H9 (cell line): Measurements from ENCODE around the gene AVL9. TPM values are rescaled to one million over a fixed set of nuclear protein-coding genes. Genes with fewer than 3 reads are reported as not detected.

Source experiments
- DNase-seq: peaks from one replicate; pipeline ENCODE4 v3.0.0-alpha.2; 2017
- H2AFZ ChIP-seq: one replicate; pipeline ENCODE4 v1.6.1; 2013; ENCODE audit warnings: mild to moderate bottlenecking, low read length, control low read depth, moderate library complexity
- H2AK5ac ChIP-seq: 2 replicates; pipeline ENCODE4 v1.6.1; 2013; ENCODE audit warnings: low read length, control low read depth, mixed read lengths; ENCODE audit not compliant: insufficient read length
- H2BK120ac ChIP-seq: one replicate; pipeline ENCODE4 v1.6.1; 2013; ENCODE audit warnings: low read depth, mild to moderate bottlenecking, low read length, control low read depth, inconsistent platforms; ENCODE audit not compliant: poor library complexity, severe bottlenecking
- H2BK12ac ChIP-seq: 2 replicates; pipeline ENCODE4 v1.6.1; 2013; ENCODE audit warnings: low read length, control low read depth, mixed read lengths, low read depth; ENCODE audit not compliant: insufficient read length
- H2BK15ac ChIP-seq: 2 replicates; pipeline ENCODE4 v1.6.1; 2013; ENCODE audit warnings: low read depth, low read length, control low read depth
- H2BK20ac ChIP-seq: one replicate; pipeline ENCODE4 v1.6.1; 2013; ENCODE audit warnings: low read depth, mild to moderate bottlenecking, low read length, control low read depth, inconsistent platforms; ENCODE audit not compliant: poor library complexity, severe bottlenecking
- H2BK5ac ChIP-seq: 2 replicates; pipeline ENCODE4 v1.6.1; 2013; ENCODE audit warnings: low read length, control low read depth, mixed read lengths; ENCODE audit not compliant: insufficient read length
- H3K14ac ChIP-seq: 2 replicates; pipeline ENCODE4 v1.6.1; 2013; ENCODE audit warnings: low read length, control low read depth; ENCODE audit not compliant: insufficient read depth
- H3K18ac ChIP-seq: 2 replicates; pipeline ENCODE4 v1.6.1; 2013; ENCODE audit warnings: low read depth, mild to moderate bottlenecking, mixed read lengths, low read length, control low read depth; ENCODE audit not compliant: insufficient read length
- H3K23ac ChIP-seq: 2 replicates; pipeline ENCODE4 v1.6.1; 2013; ENCODE audit warnings: low read length, control low read depth, mixed read lengths, low read depth; ENCODE audit not compliant: insufficient read length
- H3K23me2 ChIP-seq: 2 replicates; pipeline ENCODE4 v1.6.1; 2013; ENCODE audit warnings: low read depth, mild to moderate bottlenecking, mixed read lengths, low read length, control low read depth; ENCODE audit not compliant: insufficient read length, poor library complexity, severe bottlenecking
- H3K27ac ChIP-seq: 2 replicates; pipeline ENCODE4 v1.5.1; 2013; ENCODE audit warnings: low read length, control low read depth, mixed read lengths, low read depth; ENCODE audit not compliant: insufficient read length
- H3K27me3 ChIP-seq: 2 replicates; pipeline ENCODE4 v1.6.1; 2013; ENCODE audit warnings: low read length, control low read depth, inconsistent platforms; ENCODE audit not compliant: insufficient read depth
- H3K4ac ChIP-seq: 2 replicates; pipeline ENCODE4 v1.6.1; 2013; ENCODE audit warnings: low read depth, mild to moderate bottlenecking, control low read depth, inconsistent platforms, low read length, moderate library complexity
- H3K4me1 ChIP-seq: 2 replicates; pipeline ENCODE4 v1.6.1; 2013; ENCODE audit warnings: low read length, control low read depth, inconsistent platforms; ENCODE audit not compliant: insufficient read depth
- H3K4me2 ChIP-seq: 2 replicates; pipeline ENCODE4 v1.6.1; 2013; ENCODE audit warnings: low read length, control low read depth, mixed read lengths; ENCODE audit not compliant: insufficient read length, insufficient read depth
- H3K56ac ChIP-seq: 2 replicates; pipeline ENCODE4 v1.6.1; 2013; ENCODE audit warnings: low read depth, mild to moderate bottlenecking, mixed read lengths, low read length, control low read depth; ENCODE audit not compliant: insufficient read length
- H3K79me1 ChIP-seq: 2 replicates; pipeline ENCODE4 v1.6.1; 2013; ENCODE audit warnings: low read depth, mild to moderate bottlenecking, moderate library complexity, low read length, control low read depth, inconsistent platforms; ENCODE audit not compliant: insufficient read depth, poor library complexity, severe bottlenecking
- H3K79me2 ChIP-seq: 2 replicates; pipeline ENCODE4 v1.6.1; 2013; ENCODE audit warnings: low read length, control low read depth, inconsistent platforms; ENCODE audit not compliant: insufficient read depth
- H3K9ac ChIP-seq: 2 replicates; pipeline ENCODE4 v1.6.1; 2013; ENCODE audit warnings: low read length, control low read depth, mixed read lengths; ENCODE audit not compliant: insufficient read length; ENCODE audit errors: extremely low read depth
- H3K9me3 ChIP-seq: one replicate; pipeline ENCODE4 v1.6.1; 2013; ENCODE audit warnings: low read depth, low read length, inconsistent platforms; ENCODE audit not compliant: control insufficient read depth
- H3T11ph ChIP-seq: one replicate; pipeline ENCODE4 v1.6.1; 2013; ENCODE audit warnings: mild to moderate bottlenecking, low read length, control low read depth, inconsistent platforms
- H4K20me1 ChIP-seq: one replicate; pipeline ENCODE4 v1.6.1; 2013; ENCODE audit not compliant: control insufficient read depth, insufficient read length, insufficient read depth
- H4K5ac ChIP-seq: 2 replicates; pipeline ENCODE4 v1.6.1; 2013; ENCODE audit warnings: low read depth, mild to moderate bottlenecking, mixed read lengths, low read length, control low read depth; ENCODE audit not compliant: insufficient read length
- H4K8ac ChIP-seq: replicated peaks from 2 replicates; pipeline ENCODE4 v1.6.1; 2013; ENCODE audit warnings: low read length, control low read depth, mixed read lengths, low read depth; ENCODE audit not compliant: insufficient read length
- H4K91ac ChIP-seq: 2 replicates; pipeline ENCODE4 v1.6.1; 2013; ENCODE audit warnings: low read depth, mild to moderate bottlenecking, moderate library complexity, mixed read lengths, low read length, control low read depth; ENCODE audit not compliant: insufficient read length
- H3K27ac Mint-ChIP-seq, 3 experiments: 2 replicates in 2 of 3; 3 replicates in 1 of 3; pipeline ENCODE4 v1.8.0; 2020 to 2021; ENCODE audit warnings: mixed read lengths in 3 of 3, mild to moderate bottlenecking in 1 of 3, moderate library complexity in 1 of 3
- H3K27me3 Mint-ChIP-seq: 2 replicates; pipeline ENCODE4 v1.8.0; 2021; ENCODE audit warnings: low read depth, mild to moderate bottlenecking, moderate library complexity, mixed read lengths
- H3K36me3 Mint-ChIP-seq, 3 experiments: 2 replicates in 2 of 3; 3 replicates in 1 of 3; pipeline ENCODE4 v1.8.0; 2020 to 2021; ENCODE audit warnings: low read depth in 3 of 3, mixed read lengths in 3 of 3; ENCODE audit not compliant: insufficient read depth in 1 of 3
- H3K4me1 Mint-ChIP-seq, 2 experiments: 2 replicates each; pipeline ENCODE4 v1.8.0; 2020; ENCODE audit warnings: mixed read lengths in 2 of 2
- H3K4me3 Mint-ChIP-seq, 2 experiments: 2 replicates in 1 of 2; 3 replicates in 1 of 2; pipeline ENCODE4 v1.8.0; 2020 to 2021; ENCODE audit warnings: mild to moderate bottlenecking in 2 of 2, mixed read lengths in 2 of 2, moderate library complexity in 1 of 2
- H3K9me3 Mint-ChIP-seq, 2 experiments: 2 replicates in 1 of 2; 3 replicates in 1 of 2; pipeline ENCODE4 v1.8.0; 2020; ENCODE audit warnings: mild to moderate bottlenecking in 2 of 2, mixed read lengths in 2 of 2, moderate library complexity in 1 of 2
- CTCF ChIP-seq: fragments of 200-600 bp; sonication (generic); conservative IDR thresholded peaks from 3 replicates; pipeline ENCODE4 v1.8.0; 2021; ENCODE audit warnings: antibody characterized with exemption, mild to moderate bottlenecking
- WGBS: extraction: QIAGEN DNeasy Blood & Tissue Kit; methylation state at CpG from one replicate; pipeline ENCODE4 v1.1.7; 2013; ENCODE audit warnings: missing lambda C conversion rate, low lambda C conversion rate, mixed read lengths; ENCODE audit not compliant: insufficient read length; ENCODE audit errors: extremely low coverage; 5-methylcytosine and 5-hydroxymethylcytosine counted together
- total RNA-seq: library from RNA; stranded (reverse); gene quantifications from 2 replicates; pipeline ENCODE4 v1.2.1, GENCODE V29; 2021

Gene AVL9
- total RNA-seq, 1 experiment from 2014 or later, result 38.7 TPM

GRCh38 chr7:32507414-32507813, 12.1 kb downstream of the AVL9 start:
- H2BK20ac ChIP-seq, result no peak overlapping the region
- H4K20me1 ChIP-seq, result no peaks in the 10 kb centered on the region
- no peak overlapping the region for H2AFZ ChIP-seq
- no peak overlapping the region for H2BK120ac ChIP-seq
- H3K4me1 Mint-ChIP-seq, result peaks cover 18 to 19% of the 10 kb centered on the region in 2 experiments
- H3K4me1 ChIP-seq, result peaks cover 2% of the 10 kb centered on the region; the same call in 1 of the 2 replicates
- H4K5ac ChIP-seq, result no peak overlapping the region
- H3K18ac ChIP-seq, result no peak overlapping the region
- H3K27me3 ChIP-seq, result no peaks in the 10 kb centered on the region
- no peaks in the 10 kb centered on the region for H3K9me3 ChIP-seq
- H3T11ph ChIP-seq, result no peak overlapping the region
- peaks cover 28% of the 10 kb centered on the region; the same call in 1 of the 2 replicates for H3K79me2 ChIP-seq
- H3K14ac ChIP-seq, result no peak overlapping the region
- H2BK15ac ChIP-seq, result no peak overlapping the region
- H3K27me3 Mint-ChIP-seq, result no peaks in the 10 kb centered on the region
- peaks cover 7% of the 10 kb centered on the region for H3K79me1 ChIP-seq
- no CpG with 5 or more reads among the region's 6 CpGs for WGBS
- no peak overlapping the region for H4K91ac ChIP-seq
- no peak for TF ChIP-seq CTCF
- no peak overlapping the region for H3K4me3 Mint-ChIP-seq
- peaks cover 0 to 24% of the 10 kb centered on the region in 2 experiments; a peak in 3 of 5 replicates for H3K9me3 Mint-ChIP-seq
- no peak overlapping the region for H2BK5ac ChIP-seq
- no peaks in the 10 kb centered on the region for H3K23me2 ChIP-seq
- H3K9ac ChIP-seq, result no peak overlapping the region
- no peak overlapping the region for H3K56ac ChIP-seq
- H4K8ac ChIP-seq, result no peak overlapping the region
- no peak overlapping the region for H3K4me2 ChIP-seq
- no peak overlapping the region for H3K23ac ChIP-seq
- H3K27ac ChIP-seq, result no peak overlapping the region
- no peak overlapping the region for H3K27ac Mint-ChIP-seq
- no peak overlapping the region for H2AK5ac ChIP-seq
- no peak for DNase-seq
- no peak overlapping the region for H3K4ac ChIP-seq
- H2BK12ac ChIP-seq, result no peak overlapping the region
- H3K36me3 Mint-ChIP-seq, result peaks cover 25 to 57% (median 43%) of the 10 kb centered on the region in 3 experiments
